Keratinocyte (primary cell): Measurements from ENCODE around the gene GPANK1. TPM values are rescaled to one million over a fixed set of nuclear protein-coding genes. Genes with fewer than 3 reads are reported as not detected.

Experiments used
- DNase-seq: peaks from one replicate; pipeline ENCODE4 v3.0.0-alpha.2; 2011; ENCODE audit warnings: low read depth, missing footprints, low spot score
- FAIRE-seq: peaks from 2 replicates; lab custom pipeline; 2011; peaks lifted over from hg19 to GRCh38; lab: Jason Lieb, UNC
- H2AFZ ChIP-seq: 2 replicates; pipeline ENCODE4 v1.6.0; 2012; ENCODE audit warnings: low read length, control low read depth, inconsistent platforms; ENCODE audit not compliant: control insufficient read depth
- H3K27ac ChIP-seq: 2 replicates; pipeline ENCODE4 v1.5.1; 2011; ENCODE audit warnings: low read length; ENCODE audit not compliant: control insufficient read depth, insufficient read depth
- H3K27me3 ChIP-seq: 3 replicates; pipeline ENCODE4 v1.6.0; 2011; ENCODE audit warnings: low read length; ENCODE audit not compliant: control insufficient read depth, insufficient read depth; ENCODE audit errors: extremely low read depth
- H3K36me3 ChIP-seq, 2 experiments: 2 replicates in 1 of 2; 3 replicates in 1 of 2; pipeline ENCODE4 v1.5.1; 2011; ENCODE audit warnings: low read length in 2 of 2, mild to moderate bottlenecking in 1 of 2; ENCODE audit not compliant: control insufficient read depth in 2 of 2, insufficient read depth in 2 of 2; ENCODE audit errors: extremely low read depth in 1 of 2
- H3K4me1 ChIP-seq: 3 replicates; pipeline ENCODE4 v1.5.1; 2011; ENCODE audit warnings: low read length; ENCODE audit not compliant: control insufficient read depth, insufficient read depth; ENCODE audit errors: extremely low read depth
- H3K4me2 ChIP-seq: 3 replicates; pipeline ENCODE4 v1.6.0; 2011; ENCODE audit warnings: low read depth, low read length; ENCODE audit not compliant: control insufficient read depth, insufficient read depth; ENCODE audit errors: extremely low read depth
- H3K4me3 ChIP-seq, 3 experiments: fragments of 200-600 bp in 1 of 3; sonication (generic) in 1 of 3; 2 replicates in 2 of 3; 3 replicates in 1 of 3; pipeline ENCODE4 v1.5.1; 2011 to 2016; ENCODE audit warnings: low read length in 3 of 3, mild to moderate bottlenecking in 3 of 3, control low read depth in 2 of 3, inconsistent platforms in 1 of 3, low read depth in 1 of 3, mixed read lengths in 1 of 3, mixed run types in 1 of 3, moderate library complexity in 1 of 3; ENCODE audit not compliant: control insufficient read depth in 2 of 3, insufficient read depth in 2 of 3; ENCODE audit errors: extremely low read depth in 1 of 3
- H3K79me2 ChIP-seq: 2 replicates; pipeline ENCODE4 v1.6.0; 2012; ENCODE audit warnings: low read length; ENCODE audit not compliant: control insufficient read depth, insufficient read depth
- H3K9ac ChIP-seq: 3 replicates; pipeline ENCODE4 v1.6.0; 2011; ENCODE audit warnings: low read length; ENCODE audit not compliant: control insufficient read depth, insufficient read depth; ENCODE audit errors: extremely low read depth
- H3K9me1 ChIP-seq: 3 replicates; pipeline ENCODE4 v1.6.0; 2011; ENCODE audit warnings: low read length; ENCODE audit not compliant: control insufficient read depth, insufficient read depth; ENCODE audit errors: extremely low read depth
- H3K9me3 ChIP-seq: 2 replicates; pipeline ENCODE4 v1.5.1; 2012; ENCODE audit warnings: low read depth, low read length; ENCODE audit not compliant: control insufficient read depth
- H4K20me1 ChIP-seq: 3 replicates; pipeline ENCODE4 v1.6.0; 2011; ENCODE audit warnings: low read length; ENCODE audit not compliant: control insufficient read depth, insufficient read depth; ENCODE audit errors: extremely low read depth
- EZH2 ChIP-seq: IDR thresholded peaks from one replicate; pipeline ENCODE4 v1.6.1; 2012; ENCODE audit warnings: inconsistent platforms, mild to moderate bottlenecking, low read length, moderate library complexity
- dilution Hi-C: fragments of 300-500 bp; cut with MboI; formaldehyde crosslinking; loops from one replicate; pipeline ENCODE4 v1.7.0; 2020; ENCODE audit warnings: low sequenced_read_pairs; ENCODE audit not compliant: extremely low pct_ligation_motif_present
- polyA plus RNA-seq, 5 experiments: library from polyadenylated mRNA; depleted of rRNA in 3 of 5; stranded (reverse) in 3 of 5; stranded (forward) in 1 of 5; unstranded in 1 of 5; fragments of >200 nt; gene quantifications; 1 replicate in 1 of 5; 2 replicates in 3 of 5; 3 replicates in 1 of 5; pipeline versions ENCODE4 v1.2.1 to v1.2.3, GENCODE V29; 2011 to 2012; ENCODE audit warnings: missing spikeins in 2 of 5, low read depth in 1 of 5, low replicate concordance in 1 of 5
- TF ChIP-seq, protein P1 (sequence below), 3 experiments: IDR thresholded peaks in 1 of 3; conservative IDR thresholded peaks in 1 of 3; optimal IDR thresholded peaks in 1 of 3; 2 replicates in 2 of 3; 3 replicates in 1 of 3; pipeline versions ENCODE3 to v1.5.1; 2011; ENCODE audit warnings: low read length in 3 of 3, mild to moderate bottlenecking in 3 of 3, moderate library complexity in 2 of 3, control low read depth in 1 of 3, inconsistent platforms in 1 of 3; ENCODE audit not compliant: insufficient read depth in 2 of 3; ENCODE audit errors: extremely low read depth in 1 of 3

GPANK1 gene
- polyA plus RNA-seq, 1 donor (not counting 4 experiments of a cell fraction or from before 2014, with no cell fraction given) = 10.0 TPM

DNA sequence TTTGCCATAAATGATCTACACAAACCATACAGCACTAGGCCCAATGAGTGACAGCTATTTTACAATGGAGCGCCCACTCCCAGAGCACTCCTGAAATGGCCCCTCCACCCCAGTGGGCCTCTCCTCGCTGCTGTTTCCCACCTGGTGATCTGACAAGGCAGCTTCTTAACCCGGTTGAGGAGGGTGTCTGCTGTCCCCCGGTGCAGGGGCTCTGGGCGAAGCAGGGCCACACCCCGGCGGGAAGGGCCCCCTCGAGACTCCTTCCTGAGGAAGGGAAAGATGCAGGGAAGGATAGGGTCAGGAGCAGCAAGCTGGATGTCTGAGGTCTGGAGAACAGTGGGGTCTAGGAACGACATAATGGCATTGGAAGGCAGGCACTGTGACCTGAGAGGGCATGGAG is 28.1 kb upstream of the GPANK1 start:
- dilution Hi-C loops = no loop called here
- H3K27me3 ChIP-seq = no peaks in the 10 kb centered on the region
- H3K4me3 ChIP-seq = no peak overlapping the region
- no peak for TF ChIP-seq EZH2
- TF ChIP-seq, protein P1, sequence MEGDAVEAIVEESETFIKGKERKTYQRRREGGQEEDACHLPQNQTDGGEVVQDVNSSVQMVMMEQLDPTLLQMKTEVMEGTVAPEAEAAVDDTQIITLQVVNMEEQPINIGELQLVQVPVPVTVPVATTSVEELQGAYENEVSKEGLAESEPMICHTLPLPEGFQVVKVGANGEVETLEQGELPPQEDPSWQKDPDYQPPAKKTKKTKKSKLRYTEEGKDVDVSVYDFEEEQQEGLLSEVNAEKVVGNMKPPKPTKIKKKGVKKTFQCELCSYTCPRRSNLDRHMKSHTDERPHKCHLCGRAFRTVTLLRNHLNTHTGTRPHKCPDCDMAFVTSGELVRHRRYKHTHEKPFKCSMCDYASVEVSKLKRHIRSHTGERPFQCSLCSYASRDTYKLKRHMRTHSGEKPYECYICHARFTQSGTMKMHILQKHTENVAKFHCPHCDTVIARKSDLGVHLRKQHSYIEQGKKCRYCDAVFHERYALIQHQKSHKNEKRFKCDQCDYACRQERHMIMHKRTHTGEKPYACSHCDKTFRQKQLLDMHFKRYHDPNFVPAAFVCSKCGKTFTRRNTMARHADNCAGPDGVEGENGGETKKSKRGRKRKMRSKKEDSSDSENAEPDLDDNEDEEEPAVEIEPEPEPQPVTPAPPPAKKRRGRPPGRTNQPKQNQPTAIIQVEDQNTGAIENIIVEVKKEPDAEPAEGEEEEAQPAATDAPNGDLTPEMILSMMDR (optimal IDR thresholded peaks at IDR 0.05 in 1 of 3, IDR thresholded peaks at IDR 0.05 in 1 of 3, conservative IDR thresholded peaks at IDR 0.05 in 1 of 3; ENCODE audit: extremely low read depth in 1 of 3, insufficient read depth in 2 of 3, low read length in 3 of 3) = no peak
- H3K27ac ChIP-seq = no peak overlapping the region
- H3K36me3 ChIP-seq = peaks cover 22 to 35% of the 10 kb centered on the region in 2 experiments
- DNase-seq = no peak
- H3K4me1 ChIP-seq = no peaks in the 10 kb centered on the region
- no peak overlapping the region for H3K9ac ChIP-seq
- H3K9me3 ChIP-seq = no peaks in the 10 kb centered on the region
- no peak for FAIRE-seq
- no peaks in the 10 kb centered on the region for H4K20me1 ChIP-seq
- no peak overlapping the region for H2AFZ ChIP-seq
- H3K9me1 ChIP-seq = no peaks in the 10 kb centered on the region
- H3K79me2 ChIP-seq = no peaks in the 10 kb centered on the region
- no peak overlapping the region for H3K4me2 ChIP-seq

GRCh38 chr6:31692353-31692752 is 27.6 kb upstream of the GPANK1 start:
- H2AFZ ChIP-seq = no peak overlapping the region
- dilution Hi-C loops = no loop called here
- no peak overlapping the region for H3K4me3 ChIP-seq
- no peak for TF ChIP-seq EZH2
- TF ChIP-seq, protein P1 (optimal IDR thresholded peaks at IDR 0.05 in 1 of 3, IDR thresholded peaks at IDR 0.05 in 1 of 3, conservative IDR thresholded peaks at IDR 0.05 in 1 of 3; ENCODE audit: extremely low read depth in 1 of 3, insufficient read depth in 2 of 3, low read length in 3 of 3) = no peak
- H3K27ac ChIP-seq = no peak overlapping the region
- peaks cover 22 to 39% of the 10 kb centered on the region in 2 experiments for H3K36me3 ChIP-seq
- no peaks in the 10 kb centered on the region for H3K9me1 ChIP-seq
- FAIRE-seq = no peak
- H3K4me1 ChIP-seq = no peaks in the 10 kb centered on the region
- DNase-seq = no peak
- no peaks in the 10 kb centered on the region for H3K9me3 ChIP-seq
- no peaks in the 10 kb centered on the region for H4K20me1 ChIP-seq
- H3K27me3 ChIP-seq = no peaks in the 10 kb centered on the region
- no peak overlapping the region for H3K4me2 ChIP-seq
- H3K9ac ChIP-seq = no peak overlapping the region
- H3K79me2 ChIP-seq = no peaks in the 10 kb centered on the region
